ENCODE results near the gene CCDC12.
A peak's percentile ranks its signal among the peaks of the same experiment; 100 is the strongest.
"Not testable (repeated sequence)": the region's sequence is repeated elsewhere in the genome, so short reads cannot be mapped to it uniquely, and the experiment has no call there.

Gene CCDC12

GRCh38 chr3:46921041-46921440, 55.5 kb downstream of the CCDC12 start:
- no peak for DNase-seq

- no peak for DNase-seq
Observed at GRCh38 chr3:46918634-46919033, 57.9 kb downstream of the CCDC12 start.

- no peak for DNase-seq
Observed at GRCh38 chr3:46918202-46918601, 58.3 kb downstream of the CCDC12 start.

- no peak for DNase-seq
Observed at GRCh38 chr3:46917257-46917656, 59.3 kb downstream of the CCDC12 start.

GRCh38 chr3:46916799-46917198, 59.7 kb downstream of the CCDC12 start:
- no peak for DNase-seq

GRCh38 chr3:46916278-46916677, 60.3 kb downstream of the CCDC12 start:
- no peak for DNase-seq

GRCh38 chr3:46915297-46915822, 61.2 kb downstream of the CCDC12 start:
- no peak for DNase-seq

GRCh38 chr3:46914849-46915248, 61.7 kb downstream of the CCDC12 start:
- no peak for DNase-seq

GRCh38 chr3:46913644-46914043, 62.9 kb downstream of the CCDC12 start:
- DNase-seq = no peak

GRCh38 chr3:46912986-46913385, 63.6 kb downstream of the CCDC12 start:
- no peak for DNase-seq

- DNase-seq = not testable (repeated sequence)
Observed at GRCh38 chr3:46910914-46911313, 65.6 kb downstream of the CCDC12 start.

- no peak for DNase-seq
Observed at GRCh38 chr3:46910166-46910760, 66.3 kb downstream of the CCDC12 start.

GRCh38 chr3:46909535-46910161, 66.9 kb downstream of the CCDC12 start:
- DNase-seq = peak; percentile 80

- DNase-seq = no peak
Observed at GRCh38 chr3:46908986-46909534, 67.5 kb downstream of the CCDC12 start.

- DNase-seq = no peak
Observed at GRCh38 chr3:46908294-46908985, 68.1 kb downstream of the CCDC12 start.

- no peak for DNase-seq
Observed at GRCh38 chr3:46907960-46908293, 68.6 kb downstream of the CCDC12 start.

GRCh38 chr3:46907271-46907670, 69.3 kb downstream of the CCDC12 start:
- DNase-seq = no peak

GRCh38 chr3:46906471-46907058, 70.0 kb downstream of the CCDC12 start:
- DNase-seq = no peak

- DNase-seq = no peak
Observed at GRCh38 chr3:46905661-46906451, 70.7 kb downstream of the CCDC12 start.

GRCh38 chr3:46905213-46905560, 71.4 kb downstream of the CCDC12 start:
- DNase-seq = no peak

GRCh38 chr3:46904303-46905212, 72.0 kb downstream of the CCDC12 start:
- no peak for DNase-seq
